Measurements from ENCODE around the gene JARID2.

JARID2 gene

GRCh38 chr6:15331143-15331542, 85.3 kb downstream of the JARID2 start:
- Histone ChIP-seq H4K20me1 (ENCODE audit: low read depth, low read length) (peaks cover 30% of the 10 kb centered on the region; the same call in 1 of the 2 replicates), H2AFZ (ENCODE audit: low read depth, low read length, severe bottlenecking) (no peak overlapping the region), H3K9ac (ENCODE audit: low read length) (no peak overlapping the region), H3K4me3 (ENCODE audit: insufficient read depth, low read length, poor library complexity, severe bottlenecking) (no peak overlapping the region), H3K9me3 (ENCODE audit: insufficient read depth, low read length) (no peaks in the 10 kb centered on the region), H3K79me2 (ENCODE audit: insufficient read depth, low read length) (no peaks in the 10 kb centered on the region), H3K27me3 (ENCODE audit: low read length) (no peaks in the 10 kb centered on the region), H3K36me3 (ENCODE audit: low read length) (no peaks in the 10 kb centered on the region), H3K9me2 (replicated peaks; ENCODE audit: insufficient read depth, low read length) (no peaks in the 10 kb centered on the region), H3K27ac (ENCODE audit: low read depth, low read length) (no peak overlapping the region), H3F3A (ENCODE audit: insufficient read depth) (no peaks in the 10 kb centered on the region), H3K4me2 (ENCODE audit: low read depth, low read length, poor library complexity, severe bottlenecking) (no peak overlapping the region)
- TF ChIP-seq, protein P1, sequence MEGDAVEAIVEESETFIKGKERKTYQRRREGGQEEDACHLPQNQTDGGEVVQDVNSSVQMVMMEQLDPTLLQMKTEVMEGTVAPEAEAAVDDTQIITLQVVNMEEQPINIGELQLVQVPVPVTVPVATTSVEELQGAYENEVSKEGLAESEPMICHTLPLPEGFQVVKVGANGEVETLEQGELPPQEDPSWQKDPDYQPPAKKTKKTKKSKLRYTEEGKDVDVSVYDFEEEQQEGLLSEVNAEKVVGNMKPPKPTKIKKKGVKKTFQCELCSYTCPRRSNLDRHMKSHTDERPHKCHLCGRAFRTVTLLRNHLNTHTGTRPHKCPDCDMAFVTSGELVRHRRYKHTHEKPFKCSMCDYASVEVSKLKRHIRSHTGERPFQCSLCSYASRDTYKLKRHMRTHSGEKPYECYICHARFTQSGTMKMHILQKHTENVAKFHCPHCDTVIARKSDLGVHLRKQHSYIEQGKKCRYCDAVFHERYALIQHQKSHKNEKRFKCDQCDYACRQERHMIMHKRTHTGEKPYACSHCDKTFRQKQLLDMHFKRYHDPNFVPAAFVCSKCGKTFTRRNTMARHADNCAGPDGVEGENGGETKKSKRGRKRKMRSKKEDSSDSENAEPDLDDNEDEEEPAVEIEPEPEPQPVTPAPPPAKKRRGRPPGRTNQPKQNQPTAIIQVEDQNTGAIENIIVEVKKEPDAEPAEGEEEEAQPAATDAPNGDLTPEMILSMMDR (IDR thresholded peaks at IDR 0.05; ENCODE audit: insufficient read depth, low read length, poor library complexity, severe bottlenecking), result no peak
- no peak for TF ChIP-seq EZH2phosphoT487 (conservative IDR thresholded peaks at IDR 0.05; ENCODE audit: low read length)

- no peak overlapping the region for H3K9ac ChIP-seq (ENCODE audit: low read length)
- no peak overlapping the region for H2AFZ ChIP-seq (ENCODE audit: low read depth, low read length, severe bottlenecking)
- TF ChIP-seq, protein P1 (IDR thresholded peaks at IDR 0.05; ENCODE audit: insufficient read depth, low read length, poor library complexity, severe bottlenecking), result no peak
- TF ChIP-seq EZH2phosphoT487 (conservative IDR thresholded peaks at IDR 0.05; ENCODE audit: low read length), result no peak
- H3F3A ChIP-seq (ENCODE audit: insufficient read depth), result no peaks in the 10 kb centered on the region
- H3K9me2 ChIP-seq (replicated peaks; ENCODE audit: insufficient read depth, low read length), result no peaks in the 10 kb centered on the region
- H3K4me2 ChIP-seq (ENCODE audit: low read depth, low read length, poor library complexity, severe bottlenecking), result no peak overlapping the region
- no peaks in the 10 kb centered on the region for H3K27me3 ChIP-seq (ENCODE audit: low read length)
- peaks cover 33% of the 10 kb centered on the region; the same call in 1 of the 2 replicates for H4K20me1 ChIP-seq (ENCODE audit: low read depth, low read length)
- H3K27ac ChIP-seq (ENCODE audit: low read depth, low read length), result no peak overlapping the region
- H3K79me2 ChIP-seq (ENCODE audit: insufficient read depth, low read length), result no peaks in the 10 kb centered on the region
- H3K9me3 ChIP-seq (ENCODE audit: insufficient read depth, low read length), result no peaks in the 10 kb centered on the region
- H3K36me3 ChIP-seq (ENCODE audit: low read length), result no peaks in the 10 kb centered on the region
- H3K4me3 ChIP-seq (ENCODE audit: insufficient read depth, low read length, poor library complexity, severe bottlenecking), result no peak overlapping the region
Observed at GRCh38 chr6:15331629-15332251, 85.9 kb downstream of the JARID2 start.

GRCh38 chr6:15332446-15332845, 86.6 kb downstream of the JARID2 start:
- no peak overlapping the region for H3K9ac ChIP-seq (ENCODE audit: low read length)
- no peaks in the 10 kb centered on the region for H3F3A ChIP-seq (ENCODE audit: insufficient read depth)
- no peaks in the 10 kb centered on the region for H3K9me2 ChIP-seq (replicated peaks; ENCODE audit: insufficient read depth, low read length)
- H3K4me2 ChIP-seq (ENCODE audit: low read depth, low read length, poor library complexity, severe bottlenecking), result no peak overlapping the region
- H3K36me3 ChIP-seq (ENCODE audit: low read length), result no peaks in the 10 kb centered on the region
- TF ChIP-seq, protein P1 (IDR thresholded peaks at IDR 0.05; ENCODE audit: insufficient read depth, low read length, poor library complexity, severe bottlenecking), result no peak
- no peak for TF ChIP-seq EZH2phosphoT487 (conservative IDR thresholded peaks at IDR 0.05; ENCODE audit: low read length)
- no peak overlapping the region for H3K27ac ChIP-seq (ENCODE audit: low read depth, low read length)
- no peak overlapping the region for H3K4me3 ChIP-seq (ENCODE audit: insufficient read depth, low read length, poor library complexity, severe bottlenecking)
- H3K79me2 ChIP-seq (ENCODE audit: insufficient read depth, low read length), result no peaks in the 10 kb centered on the region
- H4K20me1 ChIP-seq (ENCODE audit: low read depth, low read length), result peaks cover 33% of the 10 kb centered on the region; the same call in 1 of the 2 replicates
- no peaks in the 10 kb centered on the region for H3K9me3 ChIP-seq (ENCODE audit: insufficient read depth, low read length)
- H2AFZ ChIP-seq (ENCODE audit: low read depth, low read length, severe bottlenecking), result no peak overlapping the region
- H3K27me3 ChIP-seq (ENCODE audit: low read length), result no peaks in the 10 kb centered on the region

Measured in SU-DHL-6 (cell line).